Keratinocyte (primary cell): ENCODE data around the gene CACNA1C. TPM values are rescaled to one million over a fixed set of nuclear protein-coding genes. Genes with fewer than 3 reads are reported as not detected.

Source experiments
- DNase-seq: peaks from one replicate; pipeline ENCODE4 v3.0.0-alpha.2; 2011; ENCODE audit warnings: low read depth, missing footprints, low spot score
- FAIRE-seq: peaks from 2 replicates; lab custom pipeline; 2011; peaks lifted over from hg19 to GRCh38; lab: Jason Lieb, UNC
- H2AFZ ChIP-seq: 2 replicates; pipeline ENCODE4 v1.6.0; 2012; ENCODE audit warnings: low read length, control low read depth, inconsistent platforms; ENCODE audit not compliant: control insufficient read depth
- H3K27ac ChIP-seq: 2 replicates; pipeline ENCODE4 v1.5.1; 2011; ENCODE audit warnings: low read length; ENCODE audit not compliant: control insufficient read depth, insufficient read depth
- H3K27me3 ChIP-seq: 3 replicates; pipeline ENCODE4 v1.6.0; 2011; ENCODE audit warnings: low read length; ENCODE audit not compliant: control insufficient read depth, insufficient read depth; ENCODE audit errors: extremely low read depth
- H3K36me3 ChIP-seq, 2 experiments: 2 replicates in 1 of 2; 3 replicates in 1 of 2; pipeline ENCODE4 v1.5.1; 2011; ENCODE audit warnings: low read length in 2 of 2, mild to moderate bottlenecking in 1 of 2; ENCODE audit not compliant: control insufficient read depth in 2 of 2, insufficient read depth in 2 of 2; ENCODE audit errors: extremely low read depth in 1 of 2
- H3K4me1 ChIP-seq: 3 replicates; pipeline ENCODE4 v1.5.1; 2011; ENCODE audit warnings: low read length; ENCODE audit not compliant: control insufficient read depth, insufficient read depth; ENCODE audit errors: extremely low read depth
- H3K4me2 ChIP-seq: 3 replicates; pipeline ENCODE4 v1.6.0; 2011; ENCODE audit warnings: low read depth, low read length; ENCODE audit not compliant: control insufficient read depth, insufficient read depth; ENCODE audit errors: extremely low read depth
- H3K4me3 ChIP-seq, 3 experiments: fragments of 200-600 bp in 1 of 3; sonication (generic) in 1 of 3; 2 replicates in 2 of 3; 3 replicates in 1 of 3; pipeline ENCODE4 v1.5.1; 2011 to 2016; ENCODE audit warnings: low read length in 3 of 3, mild to moderate bottlenecking in 3 of 3, control low read depth in 2 of 3, inconsistent platforms in 1 of 3, low read depth in 1 of 3, mixed read lengths in 1 of 3, mixed run types in 1 of 3, moderate library complexity in 1 of 3; ENCODE audit not compliant: control insufficient read depth in 2 of 3, insufficient read depth in 2 of 3; ENCODE audit errors: extremely low read depth in 1 of 3
- H3K79me2 ChIP-seq: 2 replicates; pipeline ENCODE4 v1.6.0; 2012; ENCODE audit warnings: low read length; ENCODE audit not compliant: control insufficient read depth, insufficient read depth
- H3K9ac ChIP-seq: 3 replicates; pipeline ENCODE4 v1.6.0; 2011; ENCODE audit warnings: low read length; ENCODE audit not compliant: control insufficient read depth, insufficient read depth; ENCODE audit errors: extremely low read depth
- H3K9me1 ChIP-seq: 3 replicates; pipeline ENCODE4 v1.6.0; 2011; ENCODE audit warnings: low read length; ENCODE audit not compliant: control insufficient read depth, insufficient read depth; ENCODE audit errors: extremely low read depth
- H3K9me3 ChIP-seq: 2 replicates; pipeline ENCODE4 v1.5.1; 2012; ENCODE audit warnings: low read depth, low read length; ENCODE audit not compliant: control insufficient read depth
- H4K20me1 ChIP-seq: 3 replicates; pipeline ENCODE4 v1.6.0; 2011; ENCODE audit warnings: low read length; ENCODE audit not compliant: control insufficient read depth, insufficient read depth; ENCODE audit errors: extremely low read depth
- EZH2 ChIP-seq: IDR thresholded peaks from one replicate; pipeline ENCODE4 v1.6.1; 2012; ENCODE audit warnings: inconsistent platforms, mild to moderate bottlenecking, low read length, moderate library complexity
- dilution Hi-C: fragments of 300-500 bp; cut with MboI; formaldehyde crosslinking; loops from one replicate; pipeline ENCODE4 v1.7.0; 2020; ENCODE audit warnings: low sequenced_read_pairs; ENCODE audit not compliant: extremely low pct_ligation_motif_present
- polyA plus RNA-seq, 5 experiments: library from polyadenylated mRNA; depleted of rRNA in 3 of 5; stranded (reverse) in 3 of 5; stranded (forward) in 1 of 5; unstranded in 1 of 5; fragments of >200 nt; gene quantifications; 1 replicate in 1 of 5; 2 replicates in 3 of 5; 3 replicates in 1 of 5; pipeline versions ENCODE4 v1.2.1 to v1.2.3, GENCODE V29; 2011 to 2012; ENCODE audit warnings: missing spikeins in 2 of 5, low read depth in 1 of 5, low replicate concordance in 1 of 5
- TF ChIP-seq, protein P1 (sequence below), 3 experiments: IDR thresholded peaks in 1 of 3; conservative IDR thresholded peaks in 1 of 3; optimal IDR thresholded peaks in 1 of 3; 2 replicates in 2 of 3; 3 replicates in 1 of 3; pipeline versions ENCODE3 to v1.5.1; 2011; ENCODE audit warnings: low read length in 3 of 3, mild to moderate bottlenecking in 3 of 3, moderate library complexity in 2 of 3, control low read depth in 1 of 3, inconsistent platforms in 1 of 3; ENCODE audit not compliant: insufficient read depth in 2 of 3; ENCODE audit errors: extremely low read depth in 1 of 3

Gene CACNA1C
- polyA plus RNA-seq, 1 donor (not counting 4 experiments of a cell fraction or from before 2014, with no cell fraction given): not detected

DNA sequence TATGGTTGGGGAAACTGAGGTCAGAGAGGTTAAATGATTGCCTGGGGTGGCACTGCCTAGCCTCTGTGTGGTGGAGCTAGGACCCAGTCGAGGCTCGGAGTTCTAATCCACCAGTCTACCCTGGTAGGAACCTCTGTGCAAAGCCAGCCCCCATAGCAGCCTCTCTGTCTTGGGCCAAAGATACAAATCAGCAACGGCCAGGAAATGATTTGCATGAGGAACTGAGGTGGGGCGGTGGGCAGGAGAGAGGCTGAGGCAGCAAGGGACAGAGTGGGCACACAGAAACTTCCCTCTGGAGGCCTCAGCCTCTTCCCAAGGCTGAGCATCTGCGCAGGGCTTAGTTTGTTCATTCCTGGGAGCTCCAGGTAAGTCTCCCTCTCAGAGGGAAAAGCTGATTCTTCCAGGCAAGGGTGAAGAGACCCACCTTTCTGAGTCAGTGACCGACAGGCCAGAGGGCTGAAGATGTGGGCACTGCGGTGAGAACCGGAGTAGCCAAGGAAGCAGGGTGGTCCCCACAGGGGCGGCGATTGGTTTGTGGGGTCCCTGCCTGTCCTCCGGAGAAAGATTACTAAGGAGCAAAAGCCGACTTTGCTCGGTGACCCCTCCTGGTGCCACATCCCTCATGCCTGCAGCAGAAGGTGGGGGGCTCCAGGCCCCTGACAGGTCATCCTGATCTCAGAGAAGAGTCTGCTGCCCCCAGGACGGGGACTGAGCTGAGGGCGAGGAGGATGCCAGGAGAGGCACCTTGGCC lies 134.6 kb downstream of the CACNA1C start:
- peaks cover 3% of the 10 kb centered on the region for H3K27me3 ChIP-seq
- H3K9ac ChIP-seq: no peak overlapping the region
- DNase-seq (no peak), FAIRE-seq (no peak)
- TF ChIP-seq, protein P1, sequence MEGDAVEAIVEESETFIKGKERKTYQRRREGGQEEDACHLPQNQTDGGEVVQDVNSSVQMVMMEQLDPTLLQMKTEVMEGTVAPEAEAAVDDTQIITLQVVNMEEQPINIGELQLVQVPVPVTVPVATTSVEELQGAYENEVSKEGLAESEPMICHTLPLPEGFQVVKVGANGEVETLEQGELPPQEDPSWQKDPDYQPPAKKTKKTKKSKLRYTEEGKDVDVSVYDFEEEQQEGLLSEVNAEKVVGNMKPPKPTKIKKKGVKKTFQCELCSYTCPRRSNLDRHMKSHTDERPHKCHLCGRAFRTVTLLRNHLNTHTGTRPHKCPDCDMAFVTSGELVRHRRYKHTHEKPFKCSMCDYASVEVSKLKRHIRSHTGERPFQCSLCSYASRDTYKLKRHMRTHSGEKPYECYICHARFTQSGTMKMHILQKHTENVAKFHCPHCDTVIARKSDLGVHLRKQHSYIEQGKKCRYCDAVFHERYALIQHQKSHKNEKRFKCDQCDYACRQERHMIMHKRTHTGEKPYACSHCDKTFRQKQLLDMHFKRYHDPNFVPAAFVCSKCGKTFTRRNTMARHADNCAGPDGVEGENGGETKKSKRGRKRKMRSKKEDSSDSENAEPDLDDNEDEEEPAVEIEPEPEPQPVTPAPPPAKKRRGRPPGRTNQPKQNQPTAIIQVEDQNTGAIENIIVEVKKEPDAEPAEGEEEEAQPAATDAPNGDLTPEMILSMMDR (optimal IDR thresholded peaks at IDR 0.05 in 1 of 3, IDR thresholded peaks at IDR 0.05 in 1 of 3, conservative IDR thresholded peaks at IDR 0.05 in 1 of 3; ENCODE audit: extremely low read depth in 1 of 3, insufficient read depth in 2 of 3, low read length in 3 of 3): no peak
- TF ChIP-seq EZH2: no peak
- H3K4me3 ChIP-seq: no peak overlapping the region
- H2AFZ ChIP-seq: no peak overlapping the region
- no peaks in the 10 kb centered on the region for H3K9me1 ChIP-seq
- H4K20me1 ChIP-seq: no peaks in the 10 kb centered on the region
- dilution Hi-C loops: no loop called here
- H3K4me1 ChIP-seq: no peaks in the 10 kb centered on the region
- H3K36me3 ChIP-seq: no peaks in the 10 kb centered on the region
- no peaks in the 10 kb centered on the region for H3K79me2 ChIP-seq
- no peak overlapping the region for H3K4me2 ChIP-seq
- no peak overlapping the region for H3K27ac ChIP-seq
- H3K9me3 ChIP-seq: peaks cover 4% of the 10 kb centered on the region

DNA sequence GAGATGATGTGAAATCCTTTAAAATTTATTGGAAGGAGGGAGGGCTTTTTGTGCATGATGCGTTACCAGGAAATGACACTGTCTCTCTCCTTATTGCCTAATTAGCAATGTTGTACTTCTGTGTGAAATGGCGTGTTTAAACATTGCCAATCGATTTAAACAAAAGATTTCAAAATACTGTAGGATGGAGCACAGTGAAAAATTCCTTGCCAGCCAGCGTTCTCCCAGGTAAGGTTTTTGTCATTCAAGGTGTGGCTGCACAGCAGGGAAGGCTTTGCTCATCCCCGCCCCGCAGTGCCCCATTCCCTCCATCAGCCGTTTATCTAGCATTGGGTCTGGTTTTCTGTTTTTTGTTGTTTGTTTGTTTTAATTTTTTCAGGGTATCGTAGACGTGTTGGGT lies 137.3 kb downstream of the CACNA1C start:
- H3K4me2 ChIP-seq: no peak overlapping the region
- H3K27ac ChIP-seq: no peak overlapping the region
- no peaks in the 10 kb centered on the region for H3K79me2 ChIP-seq
- no peaks in the 10 kb centered on the region for H3K36me3 ChIP-seq
- H3K4me1 ChIP-seq: no peaks in the 10 kb centered on the region
- TF ChIP-seq, protein P1 (optimal IDR thresholded peaks at IDR 0.05 in 1 of 3, IDR thresholded peaks at IDR 0.05 in 1 of 3, conservative IDR thresholded peaks at IDR 0.05 in 1 of 3; ENCODE audit: extremely low read depth in 1 of 3, insufficient read depth in 2 of 3, low read length in 3 of 3): no peak
- no peak for TF ChIP-seq EZH2
- H3K9me1 ChIP-seq: no peaks in the 10 kb centered on the region
- no peak overlapping the region for H3K9ac ChIP-seq
- dilution Hi-C loops: no loop called here
- no peak for DNase-seq
- no peak for FAIRE-seq
- peaks cover 4% of the 10 kb centered on the region for H3K9me3 ChIP-seq
- H3K27me3 ChIP-seq: no peaks in the 10 kb centered on the region
- H4K20me1 ChIP-seq: no peaks in the 10 kb centered on the region
- no peak overlapping the region for H3K4me3 ChIP-seq
- H2AFZ ChIP-seq: no peak overlapping the region
